GM21529 (cell line): ENCODE data around the gene PLXNB2.

ENCODE experiments used
- ATAC-seq: cut with Tn5 transposase; IDR thresholded peaks from one replicate; pipeline ENCODE4 v1.9.1; 2021; ENCODE audit not compliant: unreplicated experiment

The PLXNB2 gene

GRCh38 chr22:50311606-50312351 is 4.3 kb upstream of the PLXNB2 start:
- no peak for ATAC-seq

- no peak for ATAC-seq
Observed at GRCh38 chr22:50310949-50311444, 3.6 kb upstream of the PLXNB2 start.

DNA sequence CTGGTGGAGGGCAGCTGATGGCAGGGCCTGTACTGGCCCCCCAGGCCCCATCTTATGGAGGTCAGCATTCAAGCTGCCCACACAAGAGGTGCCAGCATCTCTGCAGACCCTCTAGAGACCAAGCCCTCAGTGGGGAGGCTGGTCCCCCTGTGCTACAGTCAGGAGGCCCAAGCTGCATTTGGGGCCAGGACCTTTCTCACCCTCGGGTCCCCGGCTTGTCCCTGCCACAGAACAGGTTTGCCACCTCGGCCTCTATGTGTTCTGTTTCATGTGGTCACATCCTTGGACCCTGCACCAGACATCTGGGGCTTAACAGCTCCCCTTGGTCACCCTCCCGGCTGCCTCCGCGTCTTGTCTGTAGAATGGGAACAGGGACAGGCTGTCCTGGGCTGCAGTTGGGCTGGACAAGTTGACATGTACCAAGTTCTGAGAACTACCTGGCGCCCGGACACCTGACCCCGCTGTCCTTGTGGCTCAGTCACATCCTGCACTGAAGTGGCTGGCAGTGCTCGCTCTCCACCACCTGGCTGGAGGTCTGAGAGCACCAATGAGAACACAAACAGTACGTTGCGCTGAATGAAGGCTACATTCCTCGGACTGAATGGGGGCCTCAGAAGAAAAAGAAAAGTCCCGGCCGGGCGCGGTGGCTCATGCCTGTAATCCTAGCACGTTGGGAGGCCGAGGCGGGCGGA is 2.7 kb upstream of the PLXNB2 start:
- no peak for ATAC-seq

- no peak for ATAC-seq
Observed at GRCh38 chr22:50309601-50309991, 2.1 kb upstream of the PLXNB2 start.

GRCh38 chr22:50308986-50309600 is 1.6 kb upstream of the PLXNB2 start:
- no peak for ATAC-seq

DNA sequence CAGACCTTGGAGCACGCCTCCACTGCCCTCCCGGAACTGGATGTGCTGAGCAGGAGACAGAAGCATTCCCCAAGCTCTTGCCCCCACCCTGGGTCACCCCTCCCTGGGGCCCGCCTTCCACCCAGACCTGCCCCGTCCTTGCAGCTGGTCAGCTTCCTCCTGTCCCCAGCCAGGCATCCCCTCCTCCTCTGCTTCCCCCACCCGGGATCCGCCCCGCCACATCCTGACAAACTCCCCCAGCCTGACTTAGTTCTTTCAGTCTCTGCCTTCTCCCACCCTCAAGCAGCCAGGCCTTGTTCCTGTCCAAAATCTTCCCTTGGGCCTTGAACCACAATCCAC is 1.1 kb upstream of the PLXNB2 start:
- ATAC-seq: no peak

DNA sequence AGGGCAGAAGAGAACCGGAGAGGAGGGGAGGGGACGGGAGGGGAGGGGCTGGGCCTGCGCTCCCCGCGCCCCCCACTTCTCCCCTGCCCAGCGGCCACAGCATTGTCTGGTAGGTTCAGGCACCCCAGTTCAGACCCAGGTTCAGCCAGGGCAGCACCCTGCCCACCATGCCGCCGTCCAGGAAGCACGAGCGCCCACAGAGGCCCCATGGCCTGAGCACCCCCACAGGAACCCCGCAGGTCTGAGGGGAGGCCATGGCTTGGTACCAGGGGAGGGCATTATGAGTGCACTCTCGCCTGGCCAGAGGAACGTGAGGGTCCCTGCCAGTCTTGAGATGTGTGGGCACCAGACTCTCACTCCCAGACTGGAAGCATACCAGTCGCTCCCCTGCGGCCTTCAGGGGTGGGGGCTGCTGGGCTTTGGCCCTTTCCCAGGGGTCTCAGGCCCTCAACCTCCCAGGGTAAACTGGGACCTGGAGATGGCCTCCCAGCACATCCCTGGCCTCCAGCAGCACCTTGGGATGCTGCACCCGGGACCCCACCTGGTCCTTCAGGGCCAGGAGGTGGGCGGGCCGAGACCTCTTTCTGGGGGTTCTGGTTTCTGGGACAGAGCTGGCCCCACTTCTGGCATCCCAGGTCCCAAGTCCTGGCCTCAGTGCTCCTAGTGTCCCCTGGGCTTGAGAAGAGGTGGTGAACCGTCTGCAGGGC is 597 bp upstream of the PLXNB2 start:
- ATAC-seq: no peak

GRCh38 chr22:50305923-50306566 is 1.4 kb downstream of the PLXNB2 start:
- no peak for ATAC-seq

DNA sequence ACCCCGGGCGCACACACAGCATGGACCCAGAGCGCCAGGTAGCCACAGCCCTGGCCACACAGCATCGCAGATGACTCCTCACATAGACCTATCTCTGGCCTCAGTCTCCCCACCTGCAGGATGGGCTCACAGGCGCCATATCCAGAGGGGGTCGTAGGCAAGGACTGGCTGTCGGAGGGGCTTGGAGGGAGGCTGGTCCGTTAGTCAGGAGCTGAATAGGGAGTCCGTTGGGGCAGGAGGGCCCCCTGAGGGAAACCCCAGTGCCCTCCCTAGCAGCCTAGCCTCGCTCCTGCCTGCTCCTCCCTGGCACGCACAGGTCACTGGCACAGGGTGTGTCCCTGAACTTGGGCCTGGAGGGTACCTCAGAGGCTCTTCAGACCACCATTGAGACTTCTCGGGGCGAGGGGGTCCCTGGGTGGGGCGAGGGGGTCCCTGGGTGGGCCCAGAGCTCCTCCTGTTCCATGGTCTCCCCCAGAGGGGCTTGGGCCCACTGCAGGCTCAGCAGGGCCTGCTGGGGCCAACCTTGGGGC is 2.0 kb downstream of the PLXNB2 start:
- no peak for ATAC-seq

DNA sequence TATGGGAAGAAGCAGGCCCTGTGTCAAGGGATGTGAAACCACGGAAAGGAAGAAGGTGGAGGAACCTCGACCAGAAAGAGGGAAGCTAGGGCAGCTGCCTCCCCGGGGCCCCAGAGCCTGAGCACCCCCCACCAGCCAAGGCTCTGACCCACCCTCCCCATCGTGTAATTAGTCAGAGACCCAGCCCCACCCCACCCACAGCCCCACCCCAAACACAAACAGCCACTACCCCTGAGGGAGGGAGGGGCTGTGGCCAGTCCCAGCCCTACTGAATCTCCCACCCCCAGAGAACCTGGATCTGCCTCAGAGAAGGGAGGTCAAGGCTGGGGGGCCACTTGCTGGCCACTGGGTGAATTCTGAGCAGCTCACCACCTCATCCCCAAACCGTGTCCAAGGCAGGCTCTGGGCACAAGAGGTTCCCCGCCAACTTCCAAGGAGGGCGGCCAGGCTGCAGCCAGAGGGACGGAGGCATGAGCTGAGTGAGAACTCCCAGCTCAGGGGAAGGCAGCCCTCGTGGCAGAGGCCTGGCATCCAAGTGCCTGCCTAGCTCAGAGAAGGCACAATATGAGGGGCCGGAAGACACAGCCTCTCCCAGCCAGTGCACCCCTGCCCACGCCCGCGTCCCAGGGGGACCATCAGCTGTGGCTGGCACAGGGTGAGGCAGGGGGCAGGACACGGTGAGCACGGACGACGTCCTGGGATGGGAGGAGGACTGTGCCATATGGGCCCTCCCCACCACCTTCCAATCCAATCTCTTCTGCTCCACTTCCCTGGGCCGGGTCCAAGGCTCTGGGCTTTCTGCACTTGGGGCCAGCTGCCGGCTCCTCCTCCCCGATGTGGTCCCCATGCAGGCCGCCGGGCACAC is 2.7 kb downstream of the PLXNB2 start:
- ATAC-seq: no peak

- no peak for ATAC-seq
Observed at GRCh38 chr22:50303848-50304527, 3.5 kb downstream of the PLXNB2 start.

DNA sequence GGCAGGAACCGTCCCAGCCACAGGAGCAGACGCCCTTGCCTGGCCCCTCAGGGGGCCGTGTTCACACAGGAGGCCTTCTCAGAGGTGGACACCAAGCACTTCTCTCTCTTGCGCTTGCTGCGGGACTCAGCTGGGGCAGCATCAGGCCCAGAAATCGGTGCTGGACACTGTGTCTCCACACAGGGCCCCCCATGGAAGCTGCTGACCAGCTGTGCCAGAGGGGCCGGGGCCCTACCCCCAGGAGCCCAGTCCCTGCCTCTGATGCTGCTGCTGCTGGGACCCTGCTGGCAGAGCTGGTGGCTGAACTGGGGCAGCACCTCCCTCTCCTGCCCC is 4.0 kb downstream of the PLXNB2 start:
- ATAC-seq: no peak

DNA sequence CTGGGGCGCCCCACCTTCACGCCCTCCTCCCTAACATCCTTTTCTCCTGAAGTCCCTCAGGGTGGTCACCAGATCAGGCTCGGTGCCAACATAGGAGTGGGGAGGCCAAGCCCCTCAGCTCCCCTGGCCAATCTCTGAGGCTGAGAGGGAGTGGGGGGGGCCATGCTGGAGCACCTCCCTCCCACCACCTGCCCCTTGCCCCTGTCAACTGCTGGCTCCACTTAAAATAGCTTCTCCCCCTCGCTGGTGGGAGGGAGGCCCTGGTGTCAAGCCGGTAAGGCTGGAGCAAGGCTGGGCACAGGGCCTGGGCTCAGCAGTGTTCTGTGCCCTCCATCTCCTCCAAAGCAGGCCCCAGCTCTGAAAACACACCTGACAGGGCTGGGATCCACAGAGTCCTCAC is 4.9 kb downstream of the PLXNB2 start:
- no peak for ATAC-seq

DNA sequence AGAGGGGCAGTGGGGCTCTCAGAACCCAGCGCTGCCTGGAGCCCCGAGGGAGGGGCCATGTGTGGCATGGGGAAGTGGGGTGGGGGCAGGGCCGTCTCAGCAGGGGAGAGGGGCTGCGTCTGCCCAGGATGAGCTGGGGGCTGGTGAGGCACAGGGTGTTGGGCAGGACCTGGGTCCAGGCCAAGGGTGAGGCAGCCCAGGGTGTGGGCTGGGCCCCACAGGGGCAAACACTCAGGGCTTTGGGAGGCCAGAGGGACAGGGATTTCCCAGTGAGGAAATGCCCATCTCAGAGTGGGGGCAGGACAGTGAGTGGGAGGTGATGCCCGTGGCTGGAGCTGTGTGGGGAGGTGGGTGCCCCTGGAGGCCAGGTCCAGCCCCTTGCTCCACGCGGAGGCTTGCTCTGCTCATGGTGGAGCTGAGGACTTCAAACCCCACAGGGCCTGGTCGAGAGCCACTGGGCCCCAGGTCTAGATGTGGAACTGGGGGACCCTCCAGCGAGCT is 5.4 kb downstream of the PLXNB2 start:
- ATAC-seq: no peak

DNA sequence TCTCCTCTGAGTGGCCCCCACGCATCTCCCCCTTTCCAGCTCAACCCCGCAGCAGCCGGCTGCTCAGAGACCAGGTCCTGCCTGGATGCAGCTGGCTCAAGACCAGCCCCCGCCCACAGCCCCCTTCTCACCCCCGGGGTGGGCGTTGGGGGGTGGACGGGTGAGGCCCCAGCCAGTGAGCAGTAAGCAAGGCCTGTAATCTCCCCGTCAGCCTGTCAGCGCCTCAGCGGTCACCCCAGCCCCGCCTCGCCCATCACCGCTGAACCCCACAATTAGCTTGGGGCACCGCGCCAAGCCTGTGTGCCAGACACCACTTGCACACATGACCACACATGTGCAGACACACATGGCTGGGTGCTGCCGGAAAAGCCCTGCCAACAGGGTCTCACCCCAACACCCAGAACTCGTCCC is 5.9 kb downstream of the PLXNB2 start:
- ATAC-seq: no peak

DNA sequence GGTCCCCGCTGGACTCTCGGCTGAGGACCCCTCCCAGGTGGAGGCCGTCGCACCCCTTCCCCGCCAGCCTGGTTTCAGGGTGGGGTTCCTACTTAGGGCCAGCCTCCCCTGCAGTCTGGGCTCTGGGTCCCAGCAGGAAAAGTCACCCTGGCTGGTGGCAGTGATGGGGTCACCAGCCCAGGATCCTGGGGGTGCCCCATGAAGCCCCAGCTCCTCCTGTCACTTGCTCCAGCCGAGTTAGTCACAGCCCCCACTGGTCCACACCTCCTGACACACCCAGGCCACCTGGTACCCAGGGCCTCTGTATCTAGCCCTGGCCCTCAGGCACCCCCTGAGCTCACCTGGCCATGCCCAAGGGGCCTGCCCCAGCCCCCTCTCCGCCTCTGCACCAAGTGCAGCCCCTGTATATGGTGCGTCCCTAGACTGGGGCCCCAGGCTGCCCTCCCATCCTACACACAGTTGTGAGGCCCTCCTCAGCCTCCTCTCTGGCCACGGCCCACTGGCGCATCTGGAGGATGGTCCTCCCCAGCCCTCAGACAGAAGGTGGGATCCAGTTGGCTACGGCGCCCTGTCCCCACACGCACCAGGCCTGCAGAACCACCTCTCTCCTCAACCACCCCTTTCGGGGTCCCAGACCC is 6.7 kb downstream of the PLXNB2 start:
- no peak for ATAC-seq

DNA sequence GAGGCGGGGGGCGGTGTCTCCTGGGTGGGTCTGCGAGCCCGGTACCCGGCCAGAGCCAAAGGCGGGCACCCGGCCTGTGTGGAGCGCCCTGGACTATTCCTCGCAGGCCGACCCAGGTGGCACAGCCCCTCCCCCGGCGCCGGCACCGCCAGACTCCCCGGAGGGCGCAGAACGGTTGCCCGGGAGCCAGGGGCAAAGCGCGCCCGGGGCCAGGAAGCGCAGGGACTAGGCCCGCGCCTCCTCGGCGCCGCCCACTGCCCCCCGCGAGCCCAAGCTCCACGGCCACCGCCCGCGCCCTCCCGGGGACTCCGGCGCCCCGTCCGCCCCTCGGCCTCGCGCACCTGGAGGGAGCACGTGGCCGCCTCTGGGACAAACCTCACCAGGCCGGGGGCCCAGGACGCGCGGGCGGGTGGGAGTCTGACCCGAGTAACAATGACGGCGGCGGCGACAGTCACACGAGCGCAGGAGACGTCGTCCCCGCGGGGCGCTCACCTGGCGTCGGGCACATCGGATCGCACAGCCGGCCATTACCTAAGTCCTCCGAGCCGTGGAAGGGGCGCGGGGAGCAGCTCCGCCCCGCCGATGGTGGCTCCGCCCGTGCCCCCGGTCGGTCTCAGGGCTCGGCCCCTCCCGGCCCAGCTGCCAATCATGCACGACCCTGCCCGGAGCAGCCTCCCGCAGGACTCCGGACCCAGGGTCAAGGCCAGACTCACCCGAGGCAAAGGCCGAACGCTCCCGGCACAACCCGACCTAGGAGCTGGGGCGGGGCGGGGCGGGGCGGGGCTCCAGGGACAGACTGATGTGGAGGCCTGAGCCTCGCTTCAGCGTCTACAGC is 7.4 kb downstream of the PLXNB2 start:
- ATAC-seq: no peak
